Lung (tissue), 12 donors: ENCODE data around the gene HSD17B7. TPM values are rescaled to one million over a fixed set of nuclear protein-coding genes. Genes with fewer than 3 reads are reported as not detected.

Source experiments
- ATAC-seq: fragments of 200-7000 bp; cut with Tn5 transposase; one replicate; pipeline ENCODE4 v1.9.1; 2020; ENCODE audit warnings: moderate number of reproducible peaks; ENCODE audit not compliant: insufficient read depth, low FRiP score
- DNase-seq, 3 donors: peaks; one replicate each; pipeline ENCODE4 v3.0.0-alpha.2; 2013 to 2017
- H3K27ac ChIP-seq, 2 donors: one replicate each; pipeline ENCODE4 v1.5.1; 2013; ENCODE audit warnings: mild to moderate bottlenecking in 2 of 2, moderate library complexity in 2 of 2, control low read depth in 1 of 2, inconsistent platforms in 1 of 2, low read depth in 1 of 2, low read length in 1 of 2
- H3K27me3 ChIP-seq, 3 donors: one replicate each; pipeline ENCODE4 v1.5.1; 2013; ENCODE audit warnings: low read length in 2 of 3; ENCODE audit not compliant: control insufficient read depth in 3 of 3, insufficient read depth in 3 of 3
- H3K36me3 ChIP-seq, 4 donors: one replicate each; pipeline ENCODE4 v1.5.1; 2013; ENCODE audit warnings: low read length in 4 of 4, mild to moderate bottlenecking in 1 of 4, moderate library complexity in 1 of 4; ENCODE audit not compliant: control insufficient read depth in 4 of 4, insufficient read depth in 4 of 4
- H3K4me1 ChIP-seq, 5 donors: one replicate each; pipeline ENCODE4 v1.5.1; 2013; ENCODE audit warnings: low read length in 5 of 5, mild to moderate bottlenecking in 2 of 5, moderate library complexity in 1 of 5; ENCODE audit not compliant: control insufficient read depth in 5 of 5, insufficient read depth in 5 of 5
- H3K4me3 ChIP-seq: one replicate; pipeline ENCODE4 v1.5.1; 2013; ENCODE audit warnings: mild to moderate bottlenecking, control low read depth, moderate library complexity
- H3K9ac ChIP-seq, 2 donors: one replicate each; pipeline ENCODE4 v1.5.1; 2013; ENCODE audit warnings: low read length in 2 of 2, control low read depth in 1 of 2; ENCODE audit not compliant: insufficient read depth in 1 of 2
- H3K9me3 ChIP-seq, 4 donors: one replicate each; pipeline ENCODE4 v1.5.1; 2013; ENCODE audit warnings: low read length in 3 of 4, mild to moderate bottlenecking in 1 of 4, moderate library complexity in 1 of 4; ENCODE audit not compliant: control insufficient read depth in 4 of 4, insufficient read depth in 3 of 4
- WGBS, 2 donors: extraction: QIAGEN DNeasy Blood & Tissue Kit; methylation state at CpG; one replicate each; pipeline ENCODE4 v1.1.7; 2013; 5-methylcytosine and 5-hydroxymethylcytosine counted together
- polyA plus RNA-seq, 2 donors: library from polyadenylated mRNA; stranded (reverse); fragments of 200-250 nt; gene quantifications; one replicate each; pipeline ENCODE4 v1.2.1, GENCODE V29; 2013
- total RNA-seq, 2 donors: library from RNA; depleted of rRNA in 1 of 2; stranded (reverse); fragments of >200 nt in 1 of 2; gene quantifications; one replicate each; pipeline ENCODE4 v1.2.1, GENCODE V29; 2014 to 2021
- TF ChIP-seq, protein P1 (sequence below): IDR thresholded peaks from 2 replicates; pipeline ENCODE4 v1.5.1; 2012; ENCODE audit warnings: mild to moderate bottlenecking; ENCODE audit errors: control extremely low read depth, extremely low read depth
- donor health status: control.
- donor health status: control.
- donor health status: Bipolar disorder and iron deficiency.
- donor health status: healthy.
- donor health status: DM: yes; HTN: yes; CAD: no.

HSD17B7 gene
- total and polyA plus RNA-seq, 4 donors, result 23.4 to 53.7 (median 37.1) TPM

DNA sequence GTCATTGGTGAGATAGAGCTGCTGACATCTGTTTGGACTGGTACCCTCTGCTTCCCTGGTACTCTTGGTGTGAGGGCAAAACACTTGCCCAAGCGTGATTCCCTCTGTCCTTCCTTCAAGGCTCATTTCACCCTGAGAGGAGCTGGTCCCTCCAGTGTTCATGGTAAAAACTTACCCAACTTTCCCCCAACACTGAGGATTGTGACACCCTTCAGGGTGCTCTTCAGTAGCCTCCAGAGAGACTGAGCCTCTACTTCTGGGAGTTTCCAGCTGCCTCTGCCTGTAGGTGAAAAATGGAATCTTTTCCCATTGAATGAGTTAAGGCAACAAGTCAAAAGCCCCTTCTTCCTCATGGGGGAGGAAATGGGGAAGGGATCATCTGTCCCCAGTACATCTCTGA lies 60.8 kb downstream of the HSD17B7 start:
- no peaks in the 10 kb centered on the region for H3K9me3 ChIP-seq
- TF ChIP-seq, protein P1, sequence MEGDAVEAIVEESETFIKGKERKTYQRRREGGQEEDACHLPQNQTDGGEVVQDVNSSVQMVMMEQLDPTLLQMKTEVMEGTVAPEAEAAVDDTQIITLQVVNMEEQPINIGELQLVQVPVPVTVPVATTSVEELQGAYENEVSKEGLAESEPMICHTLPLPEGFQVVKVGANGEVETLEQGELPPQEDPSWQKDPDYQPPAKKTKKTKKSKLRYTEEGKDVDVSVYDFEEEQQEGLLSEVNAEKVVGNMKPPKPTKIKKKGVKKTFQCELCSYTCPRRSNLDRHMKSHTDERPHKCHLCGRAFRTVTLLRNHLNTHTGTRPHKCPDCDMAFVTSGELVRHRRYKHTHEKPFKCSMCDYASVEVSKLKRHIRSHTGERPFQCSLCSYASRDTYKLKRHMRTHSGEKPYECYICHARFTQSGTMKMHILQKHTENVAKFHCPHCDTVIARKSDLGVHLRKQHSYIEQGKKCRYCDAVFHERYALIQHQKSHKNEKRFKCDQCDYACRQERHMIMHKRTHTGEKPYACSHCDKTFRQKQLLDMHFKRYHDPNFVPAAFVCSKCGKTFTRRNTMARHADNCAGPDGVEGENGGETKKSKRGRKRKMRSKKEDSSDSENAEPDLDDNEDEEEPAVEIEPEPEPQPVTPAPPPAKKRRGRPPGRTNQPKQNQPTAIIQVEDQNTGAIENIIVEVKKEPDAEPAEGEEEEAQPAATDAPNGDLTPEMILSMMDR, result no peak
- H3K36me3 ChIP-seq, result no peaks in the 10 kb centered on the region
- H3K27me3 ChIP-seq, result no peaks in the 10 kb centered on the region
- H3K4me3 ChIP-seq, result no peak overlapping the region
- H3K4me1 ChIP-seq, result no peaks in the 10 kb centered on the region
- ATAC-seq, result no peak
- WGBS, 2 donors, result 87 to 100% methylated on average over 1 of the region's 1 CpG
- no peak overlapping the region for H3K9ac ChIP-seq
- DNase-seq, result no peak
- H3K27ac ChIP-seq, result no peak overlapping the region

DNA sequence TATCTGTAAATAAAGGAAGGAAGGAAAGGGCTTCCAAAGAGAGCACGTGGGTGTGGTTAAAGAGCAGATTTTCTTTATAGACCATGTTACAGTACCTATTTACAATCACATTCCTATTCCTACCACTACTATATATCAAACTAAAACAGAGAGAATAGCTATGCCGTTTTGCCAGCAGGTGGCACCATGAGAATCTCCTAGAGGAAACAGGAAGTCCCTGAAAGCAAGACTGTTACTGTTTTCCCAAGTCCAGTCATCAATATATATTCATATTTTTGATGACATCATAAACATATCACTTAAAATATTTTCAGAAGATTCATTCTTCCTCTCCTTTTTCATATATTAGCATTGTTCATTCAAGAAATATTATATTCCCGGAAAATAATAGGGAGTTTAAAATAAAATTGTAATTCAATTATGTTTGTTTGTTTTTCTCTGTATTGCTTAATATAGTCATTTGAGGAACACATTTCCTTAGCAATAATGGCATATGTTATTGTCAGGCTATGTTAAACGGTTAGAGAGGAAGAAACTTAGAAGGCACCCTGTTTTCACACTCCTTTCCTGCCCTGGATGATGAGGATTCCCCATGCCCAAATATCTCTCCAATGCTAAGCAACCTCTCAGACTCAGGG lies 63.9 kb downstream of the HSD17B7 start:
- no peaks in the 10 kb centered on the region for H3K36me3 ChIP-seq
- peak; percentile 48 to 76 (median 74) for DNase-seq
- 29 to 35% methylated on average over 4 of the region's 4 CpGs for WGBS, 2 donors
- H3K4me3 ChIP-seq, result no peak overlapping the region
- H3K9ac ChIP-seq, result no peak overlapping the region
- TF ChIP-seq, protein P1, result peak; percentile 41
- peak; percentile 85 for ATAC-seq
- H3K4me1 ChIP-seq, result no peaks in the 10 kb centered on the region
- H3K27ac ChIP-seq, result no peak overlapping the region
- no peaks in the 10 kb centered on the region for H3K9me3 ChIP-seq
- no peaks in the 10 kb centered on the region for H3K27me3 ChIP-seq

DNA sequence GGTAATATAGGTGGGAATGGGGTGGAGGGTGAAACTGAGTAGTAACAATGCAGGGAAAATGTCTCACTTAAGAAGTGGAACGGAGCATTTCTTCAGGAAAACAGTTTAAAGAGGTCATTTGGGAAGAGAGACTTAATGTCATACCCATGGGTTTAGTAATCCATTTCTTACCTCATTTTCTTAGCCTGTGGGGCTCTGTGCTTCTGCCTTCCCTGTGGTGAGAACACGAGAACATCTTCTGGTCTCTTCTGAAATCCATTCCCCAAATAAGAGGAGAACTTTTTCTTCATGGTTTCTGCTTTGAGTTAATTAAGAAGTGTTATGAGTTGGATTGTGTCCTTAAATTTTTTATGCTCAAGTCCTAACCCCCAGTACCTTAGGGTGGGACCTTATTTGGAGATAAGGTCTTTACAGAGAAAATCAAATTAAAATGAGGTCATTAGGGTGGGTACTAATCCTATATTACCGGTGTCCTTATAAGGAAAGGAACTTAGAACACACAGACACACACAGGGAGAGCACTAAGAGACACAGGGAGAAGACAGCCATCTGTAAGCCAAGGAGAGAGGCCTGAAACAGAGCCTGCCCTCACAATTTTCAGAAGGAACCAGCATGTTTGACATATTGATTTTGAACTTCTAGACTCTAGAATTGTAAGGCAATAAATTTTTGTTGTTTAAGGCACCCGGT lies 65.1 kb downstream of the HSD17B7 start:
- no peak for ATAC-seq
- DNase-seq, result no peak
- 91 to 93% methylated on average over 4 of the region's 4 CpGs for WGBS, 2 donors
- no peak overlapping the region for H3K27ac ChIP-seq
- no peaks in the 10 kb centered on the region for H3K27me3 ChIP-seq
- H3K36me3 ChIP-seq, result no peaks in the 10 kb centered on the region
- H3K4me3 ChIP-seq, result no peak overlapping the region
- H3K4me1 ChIP-seq, result no peaks in the 10 kb centered on the region
- TF ChIP-seq, protein P1, result no peak
- no peaks in the 10 kb centered on the region for H3K9me3 ChIP-seq
- no peak overlapping the region for H3K9ac ChIP-seq
